ENCODE measurements around the gene TRPC6.
"Not testable (repeated sequence)": the region's sequence is repeated elsewhere in the genome, so short reads cannot be mapped to it uniquely, and the experiment has no call there.

Gene TRPC6

DNA sequence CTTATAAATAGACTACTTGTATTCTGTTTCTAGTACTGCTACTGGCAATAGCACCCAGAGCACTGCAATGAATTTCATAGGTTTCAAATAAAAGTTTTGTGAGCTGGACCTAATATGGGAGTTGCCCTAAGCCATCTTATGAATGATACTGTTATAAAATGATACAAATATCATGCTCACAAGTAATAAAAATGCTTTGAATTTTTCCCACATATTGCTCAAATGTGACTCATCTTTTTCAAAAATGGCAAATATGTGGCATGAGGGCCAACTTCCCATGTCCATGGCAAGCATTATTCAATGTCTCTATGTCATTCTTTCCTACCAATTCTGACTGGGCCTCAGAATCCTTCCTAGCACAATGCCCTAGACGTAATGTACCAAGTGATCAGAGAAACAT, 137.6 kb downstream of the TRPC6 start:
- no peak for DNase-seq

DNA sequence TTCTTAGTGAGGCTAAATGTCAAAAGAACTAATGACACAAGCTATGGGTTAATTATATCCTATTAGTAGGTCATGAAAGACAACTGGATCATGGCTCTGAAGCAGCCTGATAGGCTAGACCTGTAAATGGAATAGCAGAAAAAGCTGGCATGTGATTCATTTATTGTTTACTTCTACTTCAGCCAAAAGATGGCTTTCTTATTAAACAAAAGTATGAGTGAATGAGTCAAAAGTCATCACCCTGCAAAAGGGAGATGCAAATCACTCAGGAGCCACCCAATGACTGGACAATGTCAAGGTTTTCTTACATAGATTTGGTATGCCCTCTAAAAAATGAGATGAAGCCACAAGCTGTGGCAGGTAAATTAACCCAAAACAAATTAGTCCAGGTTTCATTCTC, 138.0 kb downstream of the TRPC6 start:
- DNase-seq = no peak

DNA sequence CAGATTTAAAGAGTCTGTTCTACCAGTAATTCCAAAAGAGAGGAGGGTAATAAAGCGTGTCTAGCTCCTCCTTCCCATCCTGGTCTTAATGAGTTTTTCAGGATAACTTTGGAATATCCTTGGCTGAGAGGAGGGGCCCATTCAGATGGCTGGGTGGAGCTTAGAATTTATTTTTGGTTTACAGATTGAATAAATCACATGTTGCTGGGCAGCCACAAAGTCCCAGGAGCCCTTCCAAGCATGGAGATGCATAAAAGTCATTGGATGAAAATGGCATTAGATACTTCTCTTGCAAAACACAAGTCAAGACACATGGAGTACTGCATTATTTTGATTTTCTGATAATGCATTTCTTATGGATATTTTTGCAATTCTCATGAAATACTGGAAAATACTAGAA, 139.0 kb downstream of the TRPC6 start:
- DNase-seq = no peak

DNA sequence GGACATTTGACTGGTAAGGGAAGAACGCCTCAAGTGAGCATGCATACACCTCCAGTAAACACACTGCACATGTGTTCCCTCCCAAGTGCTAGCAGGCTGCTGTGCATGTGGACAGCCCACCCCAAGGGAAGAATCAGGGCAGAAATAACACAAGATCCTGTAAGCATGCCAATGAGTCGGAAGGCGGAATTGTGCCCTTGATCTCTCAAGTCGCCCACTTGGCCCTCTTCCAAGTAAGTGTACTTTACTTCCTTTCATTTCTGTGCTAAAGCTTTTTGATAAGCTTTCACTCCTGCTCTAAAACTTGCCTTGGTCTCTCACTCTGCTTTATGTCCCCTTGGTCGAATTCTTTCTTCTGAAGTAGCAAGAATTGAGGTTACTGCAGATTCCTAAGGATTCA, 139.6 kb downstream of the TRPC6 start:
- no peak for DNase-seq

DNA sequence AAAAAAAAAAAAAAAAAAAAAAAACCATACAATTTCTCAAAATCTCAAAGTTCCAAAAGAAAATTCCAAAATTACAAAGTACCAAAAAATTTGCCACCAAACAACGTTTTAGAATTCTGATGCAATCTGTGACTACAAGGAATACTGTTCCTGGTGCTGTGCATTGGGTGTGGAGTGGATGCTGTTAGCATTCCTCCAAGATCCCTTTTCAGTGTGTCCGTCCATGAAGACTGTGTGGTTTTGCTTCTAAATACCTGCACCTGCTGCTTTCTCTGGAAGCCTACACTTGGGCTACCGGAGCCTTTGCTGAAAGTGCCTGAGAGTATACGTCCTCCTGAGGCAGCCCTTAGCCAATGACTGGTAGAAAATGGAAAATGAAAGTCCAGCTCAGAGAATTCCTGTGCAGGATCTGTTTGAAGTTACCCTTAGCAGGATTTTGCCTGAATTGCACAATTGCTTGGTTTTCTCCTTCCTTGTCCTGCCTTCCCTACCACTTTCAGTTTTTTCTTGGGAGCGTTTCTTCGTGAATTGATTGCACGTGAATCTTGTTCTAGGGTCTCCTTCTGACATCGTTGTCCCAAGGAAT, 140.8 kb downstream of the TRPC6 start:
- DNase-seq = no peak

DNA sequence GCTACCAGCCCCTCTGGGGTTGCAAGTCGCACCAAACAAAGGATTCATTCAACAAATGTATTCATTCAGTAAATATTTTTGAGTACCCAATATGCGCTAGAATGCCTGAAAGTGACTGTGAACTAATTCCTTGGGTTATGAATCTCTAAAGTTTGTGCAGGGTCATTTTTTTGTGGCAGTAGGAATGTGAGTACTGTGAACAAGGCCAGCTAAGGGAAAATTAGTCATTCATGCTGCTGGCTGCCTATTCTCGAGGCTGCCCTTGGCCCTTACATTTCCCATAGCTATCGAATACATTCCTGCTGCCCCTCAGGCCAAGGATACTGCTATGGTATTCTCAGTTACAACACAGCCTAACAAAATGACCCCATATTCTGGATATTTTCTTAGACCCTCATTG, 141.6 kb downstream of the TRPC6 start:
- no peak for DNase-seq

DNA sequence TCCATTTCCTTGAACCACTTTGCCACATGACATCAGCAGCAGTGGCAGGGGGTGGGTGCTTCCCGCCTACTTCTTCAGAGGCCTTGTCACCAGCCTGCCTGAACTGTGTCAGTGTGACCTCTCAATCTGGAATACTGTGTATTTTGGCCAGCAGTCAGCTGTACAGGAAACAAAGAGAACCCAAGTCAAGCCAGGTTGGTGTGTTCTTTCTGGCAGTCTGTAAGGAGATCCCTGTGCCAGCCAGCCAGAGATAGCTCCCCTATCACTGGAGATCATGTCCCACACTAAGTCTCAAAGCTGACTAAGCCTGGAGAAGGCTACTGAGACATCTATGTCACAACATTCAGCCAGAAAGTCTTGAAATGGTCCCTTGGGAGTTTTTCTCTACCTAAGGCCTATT, 142.1 kb downstream of the TRPC6 start:
- DNase-seq = no peak

DNA sequence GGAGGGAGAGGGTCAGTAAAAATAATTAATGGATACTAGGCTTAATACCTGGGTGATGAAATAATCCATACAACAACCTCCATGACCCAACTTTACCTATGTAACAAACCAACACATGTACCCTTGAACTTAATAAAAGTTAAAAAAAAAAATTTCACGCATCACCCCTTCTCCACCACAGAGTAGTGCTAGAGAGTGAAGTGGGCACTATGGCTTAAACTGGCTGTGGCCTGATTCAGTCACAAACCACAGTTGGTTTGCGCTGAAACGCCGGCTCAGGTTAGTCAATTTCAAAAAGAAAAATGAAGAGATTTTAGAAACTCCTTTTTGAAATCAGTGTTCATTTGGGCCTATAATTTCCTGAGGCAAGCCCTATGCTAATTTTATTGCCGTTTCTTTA, 144.3 kb downstream of the TRPC6 start:
- no peak for DNase-seq

DNA sequence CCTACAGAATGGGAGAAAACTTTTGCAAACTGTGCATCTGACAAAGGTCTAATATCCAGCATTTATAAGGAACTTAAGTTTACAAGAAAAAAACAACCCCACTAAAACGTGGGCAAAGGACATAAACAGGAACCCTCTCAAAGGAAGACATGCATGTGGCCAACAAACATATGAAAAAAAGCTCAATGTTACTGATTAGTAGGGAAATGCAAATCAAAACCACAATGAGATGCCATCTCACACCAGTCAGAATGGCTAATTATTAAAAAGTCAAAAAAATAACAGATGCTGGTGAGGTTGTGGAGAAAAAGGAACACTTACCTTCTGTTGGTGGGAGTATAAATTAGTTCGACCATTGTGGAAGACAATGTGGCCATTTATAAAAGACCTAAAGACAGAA, 145.1 kb downstream of the TRPC6 start:
- DNase-seq = not testable (repeated sequence)

DNA sequence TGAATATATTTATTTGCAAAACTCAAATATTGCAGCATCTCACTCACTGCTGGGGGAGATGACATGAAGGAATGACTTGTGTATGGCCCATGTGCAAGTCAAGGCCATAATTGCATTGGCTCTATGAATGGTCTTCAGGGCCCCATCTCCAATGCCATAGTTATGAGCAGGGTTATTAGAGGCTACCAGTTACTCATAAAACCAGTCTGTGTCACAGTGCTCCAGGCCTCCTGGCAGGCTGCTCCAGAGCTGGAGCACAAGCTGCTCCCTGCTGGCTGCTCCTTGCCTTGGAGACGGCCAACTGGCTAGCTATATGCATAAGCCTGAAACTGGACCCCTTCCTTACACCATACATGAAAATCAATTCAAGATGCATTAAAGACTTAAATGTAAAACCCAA, 145.7 kb downstream of the TRPC6 start:
- no peak for DNase-seq

DNA sequence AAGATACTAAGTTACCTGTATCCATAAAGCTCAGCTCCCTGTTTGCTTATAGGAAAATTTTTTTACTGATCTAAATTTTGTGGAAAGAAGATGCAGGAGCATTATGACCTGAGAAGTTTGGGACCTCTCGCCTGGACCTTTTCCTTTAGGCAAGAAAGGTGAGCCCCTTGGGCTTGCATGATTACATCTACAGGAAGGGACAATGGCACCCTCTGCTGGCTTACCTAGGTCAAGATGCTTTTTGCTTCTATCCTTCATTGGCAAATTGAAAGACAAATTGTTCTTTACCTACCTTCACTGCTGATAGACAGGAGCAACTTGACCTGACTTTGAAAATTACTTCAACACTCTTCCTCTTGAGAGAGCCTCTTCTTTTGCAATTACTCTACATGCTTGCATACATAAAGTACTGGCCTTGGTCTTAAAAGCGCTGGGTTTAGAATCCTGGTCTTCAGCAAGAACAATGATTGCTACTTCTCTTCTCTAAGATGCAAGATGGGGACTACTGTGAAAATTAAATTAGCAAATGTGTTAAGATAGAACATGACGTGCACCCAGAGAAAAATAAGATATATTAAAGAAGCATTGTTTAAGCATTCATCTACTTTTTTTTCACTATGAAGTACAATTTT, 147.2 kb downstream of the TRPC6 start:
- no peak for DNase-seq

DNA sequence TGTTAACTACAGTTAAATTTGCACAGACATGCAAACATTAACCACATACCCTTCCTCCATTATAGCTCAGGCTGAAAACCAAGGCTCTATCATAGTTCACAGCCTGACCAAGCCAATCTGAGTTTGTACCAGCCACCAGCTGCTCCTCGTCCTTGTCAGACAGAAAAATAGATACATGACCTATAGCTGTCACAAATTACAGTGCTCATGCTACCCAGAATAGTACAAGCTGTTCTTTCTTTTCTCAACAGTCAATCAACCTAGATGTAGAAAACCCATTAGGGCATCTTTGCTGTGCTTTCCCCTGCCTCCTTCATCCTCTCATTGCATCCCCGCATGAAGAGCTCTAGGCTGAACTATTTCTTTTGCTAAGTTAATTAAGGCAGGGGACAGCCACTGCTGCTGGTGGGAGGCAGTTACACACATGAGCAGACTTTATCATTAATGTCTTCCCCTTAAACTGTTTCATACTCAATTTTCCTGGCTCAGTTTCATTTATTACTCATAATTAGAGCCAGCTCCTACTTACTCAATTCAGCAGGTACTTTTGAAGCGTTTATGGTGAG, 148.3 kb downstream of the TRPC6 start:
- no peak for DNase-seq

DNA sequence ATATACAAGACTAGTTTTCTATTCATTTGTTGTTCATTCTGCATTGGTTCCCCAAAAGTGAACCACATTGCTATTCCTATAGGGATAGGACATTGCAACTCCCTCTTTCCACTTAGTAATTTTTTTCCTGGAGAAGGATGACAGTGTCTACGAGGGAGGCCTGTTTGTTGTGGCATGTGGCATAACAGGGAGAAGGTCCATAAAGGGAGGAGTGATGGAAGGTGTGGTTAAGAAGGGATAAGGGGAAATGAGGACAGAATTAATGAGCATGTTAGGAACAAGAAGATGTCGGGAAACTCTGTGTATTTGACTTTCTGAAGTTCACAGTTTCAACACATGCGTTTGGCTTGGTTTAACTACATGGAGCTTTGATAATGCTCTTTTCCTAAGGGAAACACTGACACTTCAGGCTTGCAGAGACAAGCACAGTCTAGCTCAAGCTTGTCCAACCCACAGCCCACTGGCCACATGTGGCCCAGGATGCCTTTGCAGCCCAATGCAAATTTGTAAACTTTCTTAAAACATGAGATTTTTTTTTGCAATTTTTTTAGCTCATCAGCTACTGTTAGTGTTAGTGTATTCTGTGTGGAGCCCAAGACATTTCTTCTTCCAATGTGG, 149.7 kb downstream of the TRPC6 start:
- no peak for DNase-seq

DNA sequence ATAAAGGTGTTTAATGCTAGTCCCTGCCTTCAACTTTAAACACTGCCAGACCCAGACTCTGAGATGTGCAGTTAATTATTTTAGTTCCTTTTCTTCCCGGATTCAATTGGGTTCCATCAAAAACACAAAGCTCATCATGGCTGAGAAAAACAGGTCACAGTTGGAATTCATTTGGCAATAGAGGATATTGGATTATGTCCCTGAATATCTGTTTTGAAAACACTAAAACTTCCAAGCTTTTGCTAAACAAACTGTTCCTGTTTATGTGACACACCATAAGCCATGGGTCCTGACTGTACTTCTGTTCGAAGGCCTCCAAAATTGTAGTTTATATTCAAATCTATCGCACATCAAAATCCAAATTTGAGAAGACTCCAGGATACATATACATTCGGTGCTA, 150.7 kb downstream of the TRPC6 start:
- DNase-seq = no peak

DNA sequence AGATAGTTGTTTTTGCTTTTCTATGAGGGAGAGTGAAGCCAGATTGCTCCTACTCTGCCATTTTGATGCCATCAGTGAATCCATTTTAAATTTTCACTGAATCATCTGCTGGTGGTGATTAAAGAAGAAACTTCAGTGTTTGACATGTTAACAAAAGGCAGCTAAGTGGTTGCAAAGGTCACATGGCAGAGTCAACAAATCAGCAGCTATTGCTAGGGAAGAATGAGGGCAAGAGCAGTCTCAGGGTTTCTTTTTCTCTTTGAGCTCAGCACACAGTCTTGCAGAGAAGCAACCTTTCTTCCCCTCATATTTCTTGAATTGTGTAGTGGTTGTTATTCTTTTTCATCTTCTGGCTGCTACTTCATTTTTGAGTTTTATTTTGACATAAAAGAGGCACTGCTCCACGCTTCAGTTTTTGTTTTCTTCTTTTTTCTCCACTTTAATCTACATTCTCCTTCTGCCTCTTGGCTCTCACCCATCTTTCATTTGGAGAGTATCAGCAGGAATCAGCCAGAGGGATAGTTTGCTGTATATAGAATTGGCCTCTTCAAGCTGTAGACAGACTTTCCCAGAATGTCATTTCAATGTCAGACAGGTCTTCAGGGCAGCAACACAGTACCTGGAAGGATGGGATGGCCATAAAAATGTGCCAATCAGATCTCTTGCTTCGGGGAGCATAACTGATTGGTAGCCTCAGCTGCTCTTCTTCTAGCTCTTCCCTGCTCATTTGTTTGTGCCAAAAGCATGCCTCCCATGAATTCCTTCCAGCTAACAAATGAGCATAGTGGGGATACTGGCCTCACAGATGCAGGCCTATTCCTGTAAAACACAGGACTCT, 153.9 kb downstream of the TRPC6 start:
- no peak for DNase-seq

DNA sequence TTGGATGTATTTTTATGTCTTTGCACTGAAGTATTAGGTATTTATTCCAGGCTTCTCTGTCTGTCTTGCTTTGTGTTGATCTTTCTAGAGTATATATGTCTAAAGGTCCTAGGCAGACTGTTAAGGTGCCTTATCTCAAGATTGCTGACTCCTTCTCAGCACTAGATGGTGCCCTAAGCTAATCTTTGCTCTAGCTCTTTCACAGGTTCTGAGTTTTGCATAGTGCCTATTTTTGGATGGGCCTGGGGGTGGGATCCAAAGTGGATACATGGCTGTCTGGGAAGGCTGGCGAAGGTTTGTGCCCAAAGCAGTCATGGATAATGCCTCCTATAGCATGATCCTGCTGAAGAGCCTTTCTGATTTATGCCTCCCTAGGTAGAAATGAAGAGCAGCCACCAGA, 154.9 kb downstream of the TRPC6 start:
- DNase-seq = no peak

DNA sequence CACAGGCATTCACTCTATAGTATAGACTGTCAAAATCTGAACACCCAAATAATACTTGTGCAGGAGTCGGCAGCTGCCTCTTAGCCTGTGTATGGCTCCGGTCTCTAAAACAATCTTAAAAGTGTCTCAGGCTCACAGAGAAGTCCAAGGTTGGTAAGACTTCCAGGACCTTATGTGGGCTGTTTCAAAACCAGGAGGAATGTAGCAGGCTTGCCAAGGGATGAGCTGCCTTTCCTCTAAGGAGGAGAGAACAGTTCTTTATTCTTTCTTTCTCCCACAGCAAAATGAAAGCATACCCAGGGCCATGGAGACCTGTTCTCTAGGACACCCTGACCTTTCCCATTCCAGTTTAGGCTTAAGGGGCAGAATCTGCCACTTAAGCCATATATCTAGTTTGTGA, 176.5 kb downstream of the TRPC6 start:
- no peak for DNase-seq
